GM18909 (cell line): ENCODE results near the gene NKG7.

ENCODE experiments used
- ATAC-seq: cut with Tn5 transposase; IDR thresholded peaks from one replicate; pipeline ENCODE4 v1.9.1; 2021; ENCODE audit warnings: mild to moderate bottlenecking; ENCODE audit not compliant: unreplicated experiment, poor library complexity

The NKG7 gene

GRCh38 chr19:51365211-51365964 lies 7.1 kb downstream of the NKG7 start:
- ATAC-seq = no peak

- ATAC-seq = no peak
These were observed 8.0 kb downstream of the NKG7 start for GRCh38 chr19:51364200-51365106.

DNA sequence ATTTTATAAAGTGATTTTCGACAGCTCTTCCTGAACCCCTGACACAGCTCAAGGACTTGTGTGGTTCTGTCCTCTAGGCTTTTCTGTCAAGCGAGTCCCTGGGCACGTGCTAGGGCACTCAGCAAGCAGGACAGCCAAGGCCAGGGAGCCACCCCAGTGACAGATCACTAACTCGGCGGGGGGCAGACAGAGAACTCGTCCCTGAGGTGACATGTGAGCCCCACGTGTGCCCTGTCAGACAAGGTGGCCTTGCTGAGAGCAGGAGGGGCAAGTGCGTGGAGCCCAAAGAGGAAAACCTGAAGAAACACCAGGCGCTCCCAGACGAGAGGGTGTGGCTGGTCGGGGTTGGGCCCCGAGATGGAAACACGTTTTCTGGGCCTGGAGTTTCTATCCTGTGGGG lies 11.2 kb downstream of the NKG7 start:
- ATAC-seq = no peak

- ATAC-seq = no peak
These were observed 13.2 kb downstream of the NKG7 start for GRCh38 chr19:51359294-51359693.

DNA sequence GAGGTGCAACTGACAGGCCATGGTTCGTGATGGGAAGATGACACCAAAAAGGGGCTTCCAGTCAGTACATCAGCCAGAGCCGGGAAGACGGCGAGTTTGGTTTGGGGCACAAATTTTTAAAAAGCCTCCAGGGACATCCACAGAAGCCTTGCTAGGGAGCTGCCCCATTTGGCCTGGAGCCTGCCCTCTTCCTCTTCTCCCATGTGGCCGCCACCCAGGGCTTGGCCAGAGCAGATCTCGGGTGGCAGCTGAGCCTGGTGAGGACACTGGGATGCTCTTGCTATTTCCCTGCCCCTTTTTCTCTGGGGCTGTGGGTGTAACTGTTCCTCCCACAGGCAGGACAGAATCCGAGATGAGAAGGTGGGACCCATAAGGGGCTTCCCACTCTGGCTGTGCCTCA lies 14.5 kb downstream of the NKG7 start:
- ATAC-seq = no peak

DNA sequence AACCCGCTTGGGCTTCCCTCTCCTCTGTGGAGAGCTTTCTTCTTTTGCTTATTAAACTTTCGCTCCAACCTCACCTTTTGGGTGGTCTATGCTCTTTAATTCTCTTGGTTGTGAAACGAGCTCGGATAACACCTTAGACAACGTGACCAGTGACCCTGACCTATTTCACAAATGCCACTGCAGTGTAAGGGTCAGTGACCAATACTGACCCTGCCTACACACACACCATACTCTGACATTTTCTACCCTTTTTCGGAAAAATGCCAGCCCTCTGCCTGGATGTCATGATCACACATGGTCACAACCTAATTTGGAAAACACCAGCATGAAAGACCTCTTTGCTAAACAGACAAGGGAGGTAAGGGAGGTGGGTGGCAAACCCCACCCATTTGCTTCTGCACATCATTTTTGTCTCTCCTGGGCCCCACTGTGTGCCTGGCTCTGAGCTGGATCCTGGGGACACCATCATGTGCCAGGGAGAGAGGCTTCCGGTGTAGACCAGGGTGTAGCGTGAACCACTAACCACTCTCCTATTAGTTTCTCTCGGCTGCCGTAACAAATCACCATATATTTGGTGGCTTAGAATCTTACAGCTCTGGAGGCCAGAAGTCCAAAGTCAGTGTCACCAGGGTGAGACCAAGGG lies 16.2 kb downstream of the NKG7 start:
- no peak for ATAC-seq

GRCh38 chr19:51354742-51355148 lies 17.7 kb downstream of the NKG7 start:
- no peak for ATAC-seq

DNA sequence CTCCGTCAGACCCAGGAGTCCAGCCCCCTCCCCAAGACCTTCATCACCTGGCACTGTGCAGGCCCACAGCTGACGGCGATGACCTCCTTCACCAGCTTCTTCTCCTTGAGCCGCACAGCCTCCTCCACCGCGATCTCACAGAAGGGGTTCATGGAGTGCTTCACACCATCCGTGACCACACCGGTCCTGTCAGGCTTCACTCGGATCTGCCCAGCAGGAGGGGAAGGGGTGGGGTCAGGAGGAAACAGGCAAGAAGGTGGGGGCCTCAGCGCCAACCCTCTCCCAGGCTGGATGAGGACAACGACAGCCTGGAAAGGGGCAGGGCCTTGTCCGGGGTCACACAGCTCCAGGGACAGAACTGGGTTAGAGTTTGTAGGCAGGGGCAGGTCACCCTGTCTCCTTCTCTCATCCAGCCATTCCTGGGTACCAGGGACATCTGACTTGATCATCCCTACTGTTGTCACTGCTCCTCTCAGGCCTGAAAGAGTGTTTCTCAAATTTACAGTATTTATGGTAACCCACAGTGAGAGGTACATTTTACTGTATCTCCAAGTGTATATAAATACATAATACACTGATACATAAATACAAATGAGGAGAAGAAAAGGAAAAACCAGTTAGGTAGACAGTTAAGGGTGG lies 18.2 kb downstream of the NKG7 start:
- no peak for ATAC-seq

- no peak for ATAC-seq
These were observed 19.6 kb downstream of the NKG7 start for GRCh38 chr19:51352783-51353360.

- ATAC-seq = no peak
These were observed 21.0 kb downstream of the NKG7 start for GRCh38 chr19:51351266-51351990.

DNA sequence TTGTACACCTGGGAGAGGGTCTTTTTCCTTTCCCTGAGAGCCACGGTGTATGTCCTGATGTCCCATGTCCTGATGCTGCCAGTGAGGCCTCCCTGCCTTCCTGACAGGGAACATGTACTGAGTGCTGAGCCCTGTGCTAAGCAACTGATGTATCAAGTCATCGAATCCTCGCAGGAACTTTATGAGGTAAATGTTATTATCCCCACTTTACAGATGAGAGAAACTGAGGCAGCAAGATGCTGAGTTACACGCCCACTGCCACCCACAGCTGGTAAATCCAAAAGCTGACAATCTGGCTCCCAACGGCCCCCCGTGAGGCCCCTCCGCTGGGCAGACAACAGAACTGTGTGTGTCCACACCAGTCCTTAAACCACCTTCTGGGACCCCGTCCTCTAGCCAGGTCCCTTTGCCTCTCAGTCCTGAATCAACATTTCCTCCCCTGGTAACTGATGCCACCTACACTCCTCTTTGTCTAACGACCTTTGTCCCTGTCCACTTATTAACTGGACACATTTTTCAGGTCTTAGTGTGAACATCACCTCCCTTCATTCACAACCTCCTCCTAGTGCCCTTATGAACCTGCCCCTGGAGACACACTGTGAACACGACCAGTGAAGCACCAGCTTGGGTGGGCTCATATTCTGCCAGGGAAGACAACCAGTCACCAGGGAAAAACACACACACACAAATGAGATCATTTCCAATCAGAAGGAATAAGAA lies 25.1 kb downstream of the NKG7 start:
- no peak for ATAC-seq

GRCh38 chr19:51346742-51347141 lies 25.7 kb downstream of the NKG7 start:
- ATAC-seq = no peak

- ATAC-seq = no peak
These were observed 27.3 kb downstream of the NKG7 start for GRCh38 chr19:51345076-51345620.

DNA sequence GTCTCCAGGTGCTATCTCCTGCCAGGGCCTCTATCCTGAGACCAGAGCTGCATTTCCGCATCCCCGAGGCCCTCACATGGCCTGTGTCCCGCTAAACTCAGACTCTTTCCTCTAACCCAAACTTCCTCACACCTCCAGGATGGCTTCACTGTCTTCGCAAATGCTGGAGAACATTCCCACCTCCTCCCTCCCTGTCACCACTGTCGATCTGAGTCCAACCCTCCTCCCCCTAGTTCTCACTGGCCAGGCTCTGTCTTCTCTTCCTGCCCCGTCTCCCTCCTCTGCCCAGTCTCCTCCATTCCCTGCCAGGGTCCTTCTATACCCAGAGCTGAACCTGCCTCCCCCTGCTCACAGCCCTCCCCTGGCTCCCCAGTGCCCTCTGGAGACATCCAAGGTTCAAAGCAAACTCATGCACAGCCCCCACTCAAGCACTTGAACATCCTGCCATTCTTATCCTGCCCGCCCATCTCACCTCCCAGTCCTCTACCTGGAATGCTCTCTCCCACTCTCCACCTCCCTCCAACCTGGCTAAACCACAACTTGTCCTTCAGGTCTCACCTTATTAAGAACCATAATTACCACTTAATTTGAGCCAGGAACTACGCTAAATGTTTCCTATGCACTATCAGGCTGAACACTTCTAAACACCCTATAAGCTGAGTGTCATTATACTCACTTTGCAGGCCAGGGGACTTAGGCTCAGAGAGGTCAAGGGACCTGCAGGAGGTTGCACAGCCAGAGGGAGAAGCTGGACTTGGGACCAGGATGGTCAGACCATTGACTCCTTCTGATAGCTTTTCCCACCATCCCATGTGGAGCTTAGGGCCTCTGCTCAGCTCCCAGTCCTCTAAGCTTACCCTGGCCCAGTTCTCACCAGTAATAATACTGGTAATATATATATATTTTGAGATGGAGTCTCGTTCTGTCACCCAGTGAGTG lies 29.6 kb downstream of the NKG7 start:
- no peak for ATAC-seq

- no peak for ATAC-seq
These were observed 30.4 kb downstream of the NKG7 start, which contains the start of gene VSIG10L for GRCh38 chr19:51341976-51342580. Gene VSIG10L (minus strand): TSS chr19:51342139. CDS start chr19:51342124, 15 bp downstream.

- ATAC-seq = no peak
These were observed 31.4 kb downstream of the NKG7 start for GRCh38 chr19:51341066-51341465.
